ENCODE results near the gene ACACB.

The ACACB gene

DNA sequence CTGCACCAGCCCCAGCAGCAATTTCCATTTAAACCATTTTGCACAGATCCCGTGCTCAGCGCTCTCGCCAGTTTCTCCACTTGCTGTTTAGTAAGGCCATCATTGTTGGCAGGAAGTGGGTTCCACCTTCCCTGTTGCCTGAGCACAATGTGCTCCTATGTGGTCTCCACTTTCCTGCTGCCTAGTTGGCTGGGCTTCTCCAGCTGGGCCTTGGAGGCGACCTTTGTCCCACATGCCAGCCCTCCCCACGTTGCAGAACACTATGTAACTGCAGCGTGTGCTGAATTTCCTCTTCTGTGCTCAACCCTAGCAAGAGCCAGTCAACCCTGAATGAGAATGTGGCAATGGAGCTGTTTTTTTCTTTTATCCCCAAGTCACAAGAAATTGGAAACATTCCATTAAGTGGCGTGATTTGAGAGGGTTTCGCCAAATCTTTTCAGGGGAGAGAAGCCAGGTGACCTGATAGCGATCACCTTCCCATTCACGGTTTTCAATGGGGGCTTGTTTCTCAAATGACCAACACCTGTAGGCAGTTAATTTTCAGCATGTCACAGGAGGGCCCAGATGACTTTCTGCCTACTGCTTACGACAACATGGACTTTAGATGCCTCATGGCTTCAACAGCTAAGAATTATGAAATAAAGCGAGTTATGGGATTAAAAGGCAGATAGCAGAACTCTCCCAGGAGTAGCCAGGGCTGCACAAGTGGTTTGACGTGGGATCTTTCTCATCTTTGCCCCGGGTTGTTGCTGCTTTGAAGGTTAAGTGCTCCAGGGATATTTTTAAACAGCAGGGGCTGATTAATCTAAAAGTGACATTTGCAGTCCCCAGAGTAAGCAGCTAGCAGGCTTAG lies at the start of gene ACACB:
ACACB (plus strand) TSS at position 830 of the 853 bp plus-strand sequence. CDS start 22,819 bp downstream, outside the sequence.
- DNase-seq (ENCODE audit: low read depth): no peak
- no peak within 1 kb of the TSS for H3K4me3 ChIP-seq (ENCODE audit: low read depth, low read length)
- TF ChIP-seq, protein P1, sequence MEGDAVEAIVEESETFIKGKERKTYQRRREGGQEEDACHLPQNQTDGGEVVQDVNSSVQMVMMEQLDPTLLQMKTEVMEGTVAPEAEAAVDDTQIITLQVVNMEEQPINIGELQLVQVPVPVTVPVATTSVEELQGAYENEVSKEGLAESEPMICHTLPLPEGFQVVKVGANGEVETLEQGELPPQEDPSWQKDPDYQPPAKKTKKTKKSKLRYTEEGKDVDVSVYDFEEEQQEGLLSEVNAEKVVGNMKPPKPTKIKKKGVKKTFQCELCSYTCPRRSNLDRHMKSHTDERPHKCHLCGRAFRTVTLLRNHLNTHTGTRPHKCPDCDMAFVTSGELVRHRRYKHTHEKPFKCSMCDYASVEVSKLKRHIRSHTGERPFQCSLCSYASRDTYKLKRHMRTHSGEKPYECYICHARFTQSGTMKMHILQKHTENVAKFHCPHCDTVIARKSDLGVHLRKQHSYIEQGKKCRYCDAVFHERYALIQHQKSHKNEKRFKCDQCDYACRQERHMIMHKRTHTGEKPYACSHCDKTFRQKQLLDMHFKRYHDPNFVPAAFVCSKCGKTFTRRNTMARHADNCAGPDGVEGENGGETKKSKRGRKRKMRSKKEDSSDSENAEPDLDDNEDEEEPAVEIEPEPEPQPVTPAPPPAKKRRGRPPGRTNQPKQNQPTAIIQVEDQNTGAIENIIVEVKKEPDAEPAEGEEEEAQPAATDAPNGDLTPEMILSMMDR (IDR thresholded peaks at IDR 0.05; ENCODE audit: insufficient read depth, low read depth, low read length, missing control alignments): no peak

DNA sequence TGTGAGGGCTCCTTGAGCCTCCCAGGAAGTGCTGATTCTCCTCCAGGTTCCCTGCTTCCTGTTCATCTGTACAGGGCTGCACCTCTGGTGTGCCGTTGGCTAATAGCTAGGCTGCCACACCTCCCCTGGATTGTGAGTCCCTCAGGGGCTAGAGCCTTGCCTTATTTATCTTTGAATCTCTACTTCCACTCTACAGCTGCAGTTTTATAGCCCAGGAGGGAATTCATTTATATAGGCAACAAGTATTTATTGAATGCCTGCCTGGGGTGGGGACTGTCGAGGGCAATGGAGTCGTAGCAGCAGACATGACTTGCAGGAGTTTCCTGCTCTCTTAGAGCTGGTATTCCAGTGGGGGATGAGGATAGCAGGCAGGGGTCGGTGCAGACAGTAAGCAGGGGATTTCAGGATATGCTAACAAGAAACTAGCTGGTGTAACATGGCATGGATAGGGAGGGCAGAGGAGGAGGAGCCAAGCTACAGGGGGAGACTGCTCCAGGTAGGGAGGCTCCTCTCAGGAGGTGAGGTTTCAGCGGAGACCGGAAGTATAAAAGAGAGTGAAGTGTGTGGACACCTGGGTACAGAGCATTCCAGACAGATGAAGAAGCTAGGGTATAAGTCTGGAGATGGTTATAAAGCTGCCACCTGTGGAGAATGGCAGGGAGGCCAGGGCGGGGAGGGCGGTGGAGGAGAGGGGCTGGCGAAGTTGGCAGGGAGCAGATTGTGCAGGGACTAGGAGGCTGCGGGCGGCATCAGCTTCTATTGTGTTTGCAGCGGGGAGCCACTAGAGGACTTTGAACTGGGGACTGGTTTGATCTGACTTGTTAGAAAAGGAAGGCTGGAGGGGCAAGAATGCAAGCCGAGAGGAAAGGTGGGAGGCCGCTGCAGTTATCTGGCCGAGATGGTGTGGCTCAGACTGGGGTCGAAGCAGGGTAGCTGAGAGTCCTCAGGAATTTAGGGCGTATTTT lies 46.8 kb upstream of the ACACB start:
- no peak for DNase-seq (ENCODE audit: low read depth)
- TF ChIP-seq, protein P1 (IDR thresholded peaks at IDR 0.05; ENCODE audit: insufficient read depth, low read depth, low read length, missing control alignments): no peak
- H3K4me3 ChIP-seq (ENCODE audit: low read depth, low read length): no peak overlapping the region

DNA sequence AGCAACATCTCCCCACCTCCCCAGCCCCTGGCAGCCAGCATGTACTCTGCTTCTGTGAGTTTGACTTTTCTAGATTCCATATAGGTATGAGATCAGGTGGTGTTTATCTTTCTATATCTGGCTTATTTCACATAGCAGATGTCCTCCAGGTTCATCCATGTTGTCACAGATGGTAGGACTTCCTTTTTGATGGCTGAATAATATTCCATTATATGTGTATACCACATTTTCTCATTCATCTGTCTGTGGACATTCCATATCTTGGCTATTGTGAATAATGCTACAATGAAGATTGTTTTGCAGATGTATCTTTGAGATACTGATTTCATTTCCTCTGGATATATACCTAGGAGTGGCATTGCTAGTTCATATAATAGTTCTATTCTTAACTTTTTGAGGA lies 41.5 kb upstream of the ACACB start:
- no peak overlapping the region for H3K4me3 ChIP-seq (ENCODE audit: low read depth, low read length)
- DNase-seq (ENCODE audit: low read depth): no peak
- TF ChIP-seq, protein P1 (IDR thresholded peaks at IDR 0.05; ENCODE audit: insufficient read depth, low read depth, low read length, missing control alignments): no peak

DNA sequence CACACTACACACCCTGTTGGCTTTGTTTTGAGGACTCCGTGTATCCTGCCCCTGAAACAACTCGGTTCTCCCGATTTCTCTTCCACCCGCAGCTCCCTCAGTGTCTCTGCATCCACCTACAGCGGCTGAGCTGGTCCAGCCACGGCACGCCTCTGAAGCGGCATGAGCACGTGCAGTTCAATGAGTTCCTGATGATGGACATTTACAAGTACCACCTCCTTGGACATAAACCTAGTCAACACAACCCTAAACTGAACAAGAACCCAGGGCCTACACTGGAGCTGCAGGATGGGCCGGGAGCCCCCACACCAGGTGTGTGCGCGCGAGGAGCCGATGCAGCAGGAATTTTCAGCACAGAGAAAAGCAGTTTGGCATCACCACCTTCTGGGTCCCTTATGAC lies 33.6 kb upstream of the ACACB start:
- DNase-seq (ENCODE audit: low read depth): no peak
- TF ChIP-seq, protein P1 (IDR thresholded peaks at IDR 0.05; ENCODE audit: insufficient read depth, low read depth, low read length, missing control alignments): no peak
- no peak overlapping the region for H3K4me3 ChIP-seq (ENCODE audit: low read depth, low read length)

DNA sequence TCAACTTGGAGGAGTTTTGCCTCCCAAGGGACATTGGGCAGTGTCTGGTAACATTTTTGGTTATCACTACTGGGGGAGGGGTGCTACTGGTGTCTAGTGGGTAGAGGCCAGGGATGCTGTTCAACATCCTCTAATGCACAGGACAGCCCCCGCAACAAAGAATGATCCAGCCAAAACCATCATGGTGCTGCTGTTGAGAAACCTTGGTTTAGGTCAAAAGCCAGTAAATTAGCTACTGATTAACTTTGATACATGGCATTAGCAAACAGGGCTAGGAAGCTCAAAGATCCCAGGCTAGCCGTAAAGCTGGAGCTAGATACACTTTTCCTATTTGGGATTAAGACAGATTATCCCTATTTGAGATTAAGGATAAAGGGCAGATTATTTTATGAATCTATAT lies 32.0 kb upstream of the ACACB start:
- no peak overlapping the region for H3K4me3 ChIP-seq (ENCODE audit: low read depth, low read length)
- TF ChIP-seq, protein P1 (IDR thresholded peaks at IDR 0.05; ENCODE audit: insufficient read depth, low read depth, low read length, missing control alignments): no peak
- no peak for DNase-seq (ENCODE audit: low read depth)

DNA sequence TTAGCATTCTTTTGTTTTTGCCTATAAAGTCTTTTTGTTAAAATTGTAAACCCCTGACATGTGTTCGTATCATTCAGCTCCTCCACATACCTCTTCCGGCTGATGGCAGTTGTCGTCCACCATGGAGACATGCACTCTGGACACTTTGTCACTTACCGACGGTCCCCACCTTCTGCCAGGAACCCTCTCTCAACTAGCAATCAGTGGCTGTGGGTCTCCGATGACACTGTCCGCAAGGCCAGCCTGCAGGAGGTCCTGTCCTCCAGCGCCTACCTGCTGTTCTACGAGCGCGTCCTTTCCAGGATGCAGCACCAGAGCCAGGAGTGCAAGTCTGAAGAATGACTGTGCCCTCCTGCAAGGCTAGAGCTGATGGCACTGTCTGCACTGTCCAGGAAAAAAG lies 30.8 kb upstream of the ACACB start:
- TF ChIP-seq, protein P1 (IDR thresholded peaks at IDR 0.05; ENCODE audit: insufficient read depth, low read depth, low read length, missing control alignments): no peak
- no peak for DNase-seq (ENCODE audit: low read depth)
- no peak overlapping the region for H3K4me3 ChIP-seq (ENCODE audit: low read depth, low read length)
